ENCODE results near the gene LTA. TPM values are rescaled to one million over a fixed set of nuclear protein-coding genes. Genes with fewer than 3 reads are reported as not detected.

Gene LTA
- total and polyA plus RNA-seq, 2 donors (not counting 3 experiments of a cell fraction or from before 2014, with no cell fraction given): 0.46 TPM; not detected in 1

DNA sequence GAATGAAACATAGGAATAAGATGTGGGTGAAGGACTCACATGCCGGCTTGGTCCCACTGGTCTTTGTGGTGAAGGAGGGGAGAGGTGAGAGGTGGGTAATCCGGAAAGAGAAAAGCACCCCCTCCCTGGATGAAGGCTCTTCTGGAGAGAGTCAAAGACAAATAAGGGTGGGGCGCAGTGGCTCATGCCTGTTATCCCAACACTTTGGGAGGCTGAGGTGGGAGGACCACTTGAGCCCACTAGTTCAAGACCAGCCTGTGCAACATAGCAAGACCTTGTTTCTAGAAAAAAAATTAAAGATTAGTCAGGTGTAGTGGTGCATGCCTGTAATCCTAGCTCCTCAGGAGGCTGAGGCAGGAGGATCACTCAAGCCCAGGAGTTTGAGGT, 7.0 kb downstream of the LTA start:
- CTCF ChIA-PET: interaction anchor here (17.0 to 32.6 kb wide), 2 partner anchors 16 to 23 kb away, joined by 286 to 1517 read pairs; partner anchors contain the start of genes ATP6V1G2, DDX39B, NCR3 and NFKBIL1
- intact Hi-C loops (cut with micrococcal nuclease): no loop called here
- H3K79me2 ChIP-seq (ENCODE audit: control insufficient read depth, insufficient read depth, low read length): peaks cover 10% of the 10 kb centered on the region
- TF ChIP-seq POLR2AphosphoS5 (IDR thresholded peaks at IDR 0.05; ENCODE audit: insufficient read depth, low read depth, low read length): no peak
- TF ChIP-seq, protein P1, sequence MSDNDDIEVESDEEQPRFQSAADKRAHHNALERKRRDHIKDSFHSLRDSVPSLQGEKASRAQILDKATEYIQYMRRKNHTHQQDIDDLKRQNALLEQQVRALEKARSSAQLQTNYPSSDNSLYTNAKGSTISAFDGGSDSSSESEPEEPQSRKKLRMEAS (IDR thresholded peaks at IDR 0.05; ENCODE audit: insufficient read depth, insufficient read length): no peak
- TF ChIP-seq POLR2A (IDR thresholded peaks at IDR 0.05; ENCODE audit: low read depth, low read length): no peak
- no peak for TF ChIP-seq MYC (IDR thresholded peaks at IDR 0.05; ENCODE audit: low read depth, low read length)
- TF ChIP-seq GATA2 (IDR thresholded peaks at IDR 0.05; ENCODE audit: insufficient read depth, insufficient read length, low read depth, low read length): no peak
- no peak for TF ChIP-seq JUN (IDR thresholded peaks at IDR 0.05; ENCODE audit: borderline replicate concordance, insufficient read depth, insufficient read length, low read depth)
- no peak for TF ChIP-seq EZH2 (IDR thresholded peaks at IDR 0.05; ENCODE audit: borderline replicate concordance, low read depth, low read length, severe bottlenecking)
- TF ChIP-seq, protein P2, sequence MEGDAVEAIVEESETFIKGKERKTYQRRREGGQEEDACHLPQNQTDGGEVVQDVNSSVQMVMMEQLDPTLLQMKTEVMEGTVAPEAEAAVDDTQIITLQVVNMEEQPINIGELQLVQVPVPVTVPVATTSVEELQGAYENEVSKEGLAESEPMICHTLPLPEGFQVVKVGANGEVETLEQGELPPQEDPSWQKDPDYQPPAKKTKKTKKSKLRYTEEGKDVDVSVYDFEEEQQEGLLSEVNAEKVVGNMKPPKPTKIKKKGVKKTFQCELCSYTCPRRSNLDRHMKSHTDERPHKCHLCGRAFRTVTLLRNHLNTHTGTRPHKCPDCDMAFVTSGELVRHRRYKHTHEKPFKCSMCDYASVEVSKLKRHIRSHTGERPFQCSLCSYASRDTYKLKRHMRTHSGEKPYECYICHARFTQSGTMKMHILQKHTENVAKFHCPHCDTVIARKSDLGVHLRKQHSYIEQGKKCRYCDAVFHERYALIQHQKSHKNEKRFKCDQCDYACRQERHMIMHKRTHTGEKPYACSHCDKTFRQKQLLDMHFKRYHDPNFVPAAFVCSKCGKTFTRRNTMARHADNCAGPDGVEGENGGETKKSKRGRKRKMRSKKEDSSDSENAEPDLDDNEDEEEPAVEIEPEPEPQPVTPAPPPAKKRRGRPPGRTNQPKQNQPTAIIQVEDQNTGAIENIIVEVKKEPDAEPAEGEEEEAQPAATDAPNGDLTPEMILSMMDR (IDR thresholded peaks at IDR 0.05; ENCODE audit: extremely low read depth in 1 of 2, insufficient read depth in 1 of 2, low read depth in 1 of 2, low read length in 2 of 2): no peak
- TF ChIP-seq FOS (IDR thresholded peaks at IDR 0.05; ENCODE audit: borderline replicate concordance, insufficient read depth, low read length): no peak
- POLR2A ChIA-PET: no interaction called here
- H3K27ac ChIP-seq (ENCODE audit: insufficient read depth, low read depth, low read length): no peak overlapping the region
- H3K36me3 ChIP-seq (ENCODE audit: control insufficient read depth in 2 of 2, extremely low read depth in 1 of 2, insufficient read depth in 2 of 2, low read length in 2 of 2): no peaks in the 10 kb centered on the region
- no peaks in the 10 kb centered on the region for H3K27me3 ChIP-seq (ENCODE audit: control insufficient read depth in 2 of 2, insufficient read depth in 2 of 2, low read length in 2 of 2)
- H3K9me1 ChIP-seq (replicated peaks; ENCODE audit: control insufficient read depth, extremely low read depth, insufficient read depth, low read length): no peaks in the 10 kb centered on the region
- DNase-seq (ENCODE audit: low read depth, low spot score) (no peak), FAIRE-seq (no peak)
- peaks cover 16% of the 10 kb centered on the region for H3K4me1 ChIP-seq (ENCODE audit: control insufficient read depth, extremely low read depth, insufficient read depth, low read length)
- no peak overlapping the region for H3K4me2 ChIP-seq (ENCODE audit: insufficient read depth, low read length)
- no peaks in the 10 kb centered on the region for H4K20me1 ChIP-seq (replicated peaks; ENCODE audit: control insufficient read depth, extremely low read depth, insufficient read depth, low read length)
- BruUV-seq (replicated peaks): no TSS peak
- no peak overlapping the region for H2AFZ ChIP-seq (ENCODE audit: low read depth, low read length)
- no peak overlapping the region for H3K4me3 ChIP-seq (replicated peaks in 1 of 3; ENCODE audit: insufficient read depth in 1 of 3, low read depth in 1 of 3, low read length in 3 of 3)
- dilution Hi-C loops (cut with MboI; ENCODE audit: extremely low pct_ligation_motif_present, low sequenced_read_pairs): no loop called here
- H3K9me3 ChIP-seq (replicated peaks; ENCODE audit: control insufficient read depth, insufficient read depth, low read length): no peaks in the 10 kb centered on the region
- no peak overlapping the region for H3K9ac ChIP-seq (replicated peaks; ENCODE audit: extremely low read depth, insufficient read depth, low read length)
